Neural progenitor cell (in vitro differentiated cells): Measurements from ENCODE around the gene MTA2. TPM values are rescaled to one million over a fixed set of nuclear protein-coding genes. Genes with fewer than 3 reads are reported as not detected.

Source experiments
- DNase-seq: peaks from one replicate; pipeline ENCODE4 v3.0.0-alpha.2; 2016; ENCODE audit warnings: low spot score
- H2AFZ ChIP-seq: fragments of 200-600 bp; sonication (generic); replicated peaks from 2 replicates; pipeline ENCODE4 v1.6.1; 2016; ENCODE audit warnings: antibody characterized with exemption
- H3F3A ChIP-seq: fragments of 200-600 bp; sonication (generic); 2 replicates; pipeline ENCODE4 v1.6.1; 2016; ENCODE audit warnings: antibody characterized with exemption, low read depth
- H3K27ac ChIP-seq: fragments of 200-600 bp; sonication (generic); 2 replicates; pipeline ENCODE4 v1.5.1; 2016; ENCODE audit warnings: mild to moderate bottlenecking
- H3K27me3 ChIP-seq: fragments of 200-600 bp; sonication (generic); 2 replicates; pipeline ENCODE4 v1.6.1; 2016; ENCODE audit warnings: mild to moderate bottlenecking, moderate library complexity
- H3K36me3 ChIP-seq: fragments of 200-600 bp; sonication (generic); 2 replicates; pipeline ENCODE4 v1.5.1; 2016
- H3K4me1 ChIP-seq: fragments of 200-600 bp; sonication (generic); 2 replicates; pipeline ENCODE4 v1.6.1; 2016; ENCODE audit warnings: mixed run types
- H3K4me2 ChIP-seq: fragments of 200-600 bp; sonication (generic); 2 replicates; pipeline ENCODE4 v1.6.1; 2016
- H3K4me3 ChIP-seq: fragments of 200-600 bp; sonication (generic); 2 replicates; pipeline ENCODE4 v1.5.1; 2016
- H3K79me2 ChIP-seq: fragments of 200-600 bp; sonication (generic); 2 replicates; pipeline ENCODE4 v1.6.1; 2016; ENCODE audit warnings: low read depth
- H3K9ac ChIP-seq: fragments of 200-600 bp; sonication (generic); 2 replicates; pipeline ENCODE4 v1.6.1; 2016
- H3K9me3 ChIP-seq: fragments of 200-600 bp; sonication (generic); 2 replicates; pipeline ENCODE4 v1.5.1; 2016; ENCODE audit warnings: low read depth
- H4K20me1 ChIP-seq: fragments of 200-600 bp; sonication (generic); 2 replicates; pipeline ENCODE4 v1.6.1; 2016; ENCODE audit warnings: low read depth
- H3K27ac Mint-ChIP-seq: 3 replicates; pipeline ENCODE4 v1.8.0; 2021; ENCODE audit warnings: mixed read lengths
- H3K27me3 Mint-ChIP-seq: 2 replicates; pipeline ENCODE4 v1.8.0; 2022; ENCODE audit warnings: low read depth, mild to moderate bottlenecking, inconsistent platforms, moderate library complexity, mixed read lengths; ENCODE audit not compliant: insufficient read depth
- H3K36me3 Mint-ChIP-seq: 3 replicates; pipeline ENCODE4 v1.8.0; 2021; ENCODE audit warnings: mixed read lengths
- H3K4me1 Mint-ChIP-seq: 3 replicates; pipeline ENCODE4 v1.8.0; 2021; ENCODE audit warnings: mixed read lengths
- H3K4me3 Mint-ChIP-seq: 3 replicates; pipeline ENCODE4 v1.8.0; 2021; ENCODE audit warnings: mild to moderate bottlenecking, moderate library complexity, mixed read lengths
- H3K9me3 Mint-ChIP-seq: 3 replicates; pipeline ENCODE4 v1.8.0; 2020; ENCODE audit warnings: mixed read lengths
- EZH2 ChIP-seq: fragments of 200-600 bp; sonication (generic); IDR thresholded peaks from 2 replicates; pipeline ENCODE4 v1.6.1; 2017; ENCODE audit warnings: antibody characterized with exemption, mild to moderate bottlenecking, moderate library complexity
- EZH2phosphoT487 ChIP-seq: fragments of 200-600 bp; sonication (generic); IDR thresholded peaks from 2 replicates; pipeline ENCODE4 v1.6.1; 2017; ENCODE audit warnings: antibody characterized with exemption
- total RNA-seq: library from RNA; depleted of rRNA; stranded (reverse); fragments of >200 nt; gene quantifications from 2 replicates; pipeline ENCODE4 v1.2.3, GENCODE V29; 2015; ENCODE audit warnings: low replicate concordance
- TF ChIP-seq, protein P1 (sequence below): fragments of 200-600 bp; sonication (generic); IDR thresholded peaks from 2 replicates; pipeline ENCODE4 v1.5.1; 2017; ENCODE audit warnings: antibody characterized with exemption, mild to moderate bottlenecking

MTA2 gene
- total RNA-seq, 1 donor from 2014 or later, result 108 TPM

DNA sequence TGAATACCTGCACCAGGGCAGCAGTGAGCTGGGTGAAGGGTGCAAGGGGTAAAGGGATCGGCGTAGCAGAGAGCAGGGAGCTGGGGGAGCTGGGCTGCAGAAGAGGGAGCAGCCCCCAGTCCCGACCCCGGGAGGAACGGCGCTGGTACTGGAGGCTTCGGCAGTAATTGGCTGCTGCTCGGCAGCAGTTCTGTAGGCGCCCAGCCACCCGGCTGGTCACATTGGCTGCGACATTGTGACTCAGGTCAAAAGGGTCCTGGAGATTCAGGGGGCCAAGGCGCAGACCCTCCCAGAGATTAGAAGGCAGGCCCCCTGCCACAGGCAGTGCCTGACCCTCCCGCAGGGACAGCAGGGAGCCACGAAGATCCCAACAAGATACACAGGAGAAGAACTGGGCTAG, 25.8 kb downstream of the MTA2 start:
- Histone ChIP-seq H2AFZ (no peak overlapping the region), H3K4me2 (no peak overlapping the region), H3F3A (peaks cover 24% of the 10 kb centered on the region), H3K4me1 (peaks cover 23% of the 10 kb centered on the region), H3K9ac (peak overlapping the region; percentile 8), H3K79me2 (peaks cover 29% of the 10 kb centered on the region), H3K27ac (no peak overlapping the region), H3K27me3 (no peaks in the 10 kb centered on the region), H4K20me1 (peaks cover 29% of the 10 kb centered on the region), H3K4me3 (no peak overlapping the region), H3K36me3 (peaks cover 7% of the 10 kb centered on the region), H3K9me3 (no peaks in the 10 kb centered on the region)
- Mint-ChIP-seq H3K27me3 (peaks cover 15% of the 10 kb centered on the region), H3K27ac (no peak overlapping the region), H3K4me3 (no peak overlapping the region), H3K9me3 (no peaks in the 10 kb centered on the region), H3K4me1 (peaks cover 37% of the 10 kb centered on the region), H3K36me3 (peaks cover 29% of the 10 kb centered on the region)
- TF ChIP-seq EZH2phosphoT487 (no peak), EZH2 (no peak)
- TF ChIP-seq, protein P1, sequence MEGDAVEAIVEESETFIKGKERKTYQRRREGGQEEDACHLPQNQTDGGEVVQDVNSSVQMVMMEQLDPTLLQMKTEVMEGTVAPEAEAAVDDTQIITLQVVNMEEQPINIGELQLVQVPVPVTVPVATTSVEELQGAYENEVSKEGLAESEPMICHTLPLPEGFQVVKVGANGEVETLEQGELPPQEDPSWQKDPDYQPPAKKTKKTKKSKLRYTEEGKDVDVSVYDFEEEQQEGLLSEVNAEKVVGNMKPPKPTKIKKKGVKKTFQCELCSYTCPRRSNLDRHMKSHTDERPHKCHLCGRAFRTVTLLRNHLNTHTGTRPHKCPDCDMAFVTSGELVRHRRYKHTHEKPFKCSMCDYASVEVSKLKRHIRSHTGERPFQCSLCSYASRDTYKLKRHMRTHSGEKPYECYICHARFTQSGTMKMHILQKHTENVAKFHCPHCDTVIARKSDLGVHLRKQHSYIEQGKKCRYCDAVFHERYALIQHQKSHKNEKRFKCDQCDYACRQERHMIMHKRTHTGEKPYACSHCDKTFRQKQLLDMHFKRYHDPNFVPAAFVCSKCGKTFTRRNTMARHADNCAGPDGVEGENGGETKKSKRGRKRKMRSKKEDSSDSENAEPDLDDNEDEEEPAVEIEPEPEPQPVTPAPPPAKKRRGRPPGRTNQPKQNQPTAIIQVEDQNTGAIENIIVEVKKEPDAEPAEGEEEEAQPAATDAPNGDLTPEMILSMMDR, result no peak
- DNase-seq, result no peak

DNA sequence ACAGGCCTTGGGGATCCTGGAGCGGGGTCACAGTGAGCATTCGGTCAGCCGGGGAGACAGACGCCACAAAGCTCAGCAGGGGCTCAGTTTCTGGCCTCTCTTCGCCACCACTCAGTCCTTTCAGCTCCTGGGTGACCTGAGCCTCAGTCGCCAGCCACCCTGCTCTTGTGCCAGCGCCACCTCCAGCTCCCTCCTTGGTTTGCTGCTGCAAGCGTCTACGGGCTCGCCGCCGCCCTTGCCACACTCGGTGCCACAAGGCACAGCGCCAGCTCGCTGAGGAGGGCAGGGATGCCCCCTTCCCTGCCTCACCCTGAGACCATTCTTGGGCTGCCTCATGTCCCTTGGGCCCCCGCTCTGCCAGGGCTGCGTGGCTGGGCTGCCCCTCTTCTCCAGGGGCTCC, 26.5 kb downstream of the MTA2 start:
- Histone ChIP-seq H3K27me3 (no peaks in the 10 kb centered on the region), H3K27ac (no peak overlapping the region), H2AFZ (no peak overlapping the region), H4K20me1 (peaks cover 36% of the 10 kb centered on the region), H3K4me2 (peak overlapping the region; percentile 95), H3K4me3 (peak overlapping the region; percentile 100), H3K4me1 (peaks cover 23% of the 10 kb centered on the region), H3K79me2 (peaks cover 35% of the 10 kb centered on the region), H3F3A (peaks cover 30% of the 10 kb centered on the region), H3K9ac (peak overlapping the region; percentile 65), H3K9me3 (no peaks in the 10 kb centered on the region), H3K36me3 (peaks cover 7% of the 10 kb centered on the region)
- peaks cover 15% of the 10 kb centered on the region for H3K27me3 Mint-ChIP-seq
- H3K4me1 Mint-ChIP-seq, result peaks cover 38% of the 10 kb centered on the region
- H3K4me3 Mint-ChIP-seq, result peak overlapping the region; percentile 99
- H3K9me3 Mint-ChIP-seq, result no peaks in the 10 kb centered on the region
- DNase-seq, result no peak
- TF ChIP-seq EZH2phosphoT487 (no peak), EZH2 (no peak)
- TF ChIP-seq, protein P1, result no peak
- peak overlapping the region; percentile 46 for H3K27ac Mint-ChIP-seq
- H3K36me3 Mint-ChIP-seq, result peaks cover 32% of the 10 kb centered on the region

DNA sequence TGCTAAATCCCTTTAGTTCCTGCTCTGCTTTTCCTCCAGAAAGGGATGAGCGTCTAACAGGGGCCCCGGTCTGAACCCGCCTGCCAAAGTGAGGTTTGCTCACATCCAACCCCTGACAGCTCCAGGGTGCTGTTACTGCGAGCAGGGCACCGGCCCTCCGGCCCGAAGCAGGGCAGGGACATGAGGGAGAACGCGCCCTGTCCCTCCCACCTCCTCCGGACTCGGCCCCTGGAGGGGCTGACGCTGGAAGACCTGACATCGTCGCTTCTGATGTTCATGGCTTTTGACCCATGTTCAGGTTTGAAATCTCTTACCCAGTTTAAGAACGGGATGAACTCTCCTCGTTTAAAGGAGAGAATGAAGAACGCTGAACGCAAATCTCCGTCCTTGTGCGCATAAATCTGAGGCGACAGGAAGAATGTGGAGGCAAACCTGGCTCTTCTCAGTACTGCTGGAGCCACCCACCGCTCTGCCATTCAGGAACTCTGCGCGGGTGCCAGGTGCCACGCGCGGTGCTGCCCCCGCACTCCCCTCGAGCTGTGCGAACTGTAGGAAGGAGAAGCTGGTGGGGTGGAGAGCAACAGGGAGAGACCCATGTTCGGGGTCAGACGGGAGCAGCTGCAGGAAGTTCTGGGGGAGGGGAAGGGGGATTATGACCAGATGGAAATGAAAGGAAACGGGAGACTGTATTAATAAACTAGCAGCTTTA, 27.1 kb downstream of the MTA2 start:
- Mint-ChIP-seq H3K27me3 (peaks cover 15% of the 10 kb centered on the region), H3K4me1 (peaks cover 38% of the 10 kb centered on the region), H3K9me3 (no peaks in the 10 kb centered on the region), H3K36me3 (peaks cover 35% of the 10 kb centered on the region), H3K4me3 (peak overlapping the region; percentile 99), H3K27ac (peak overlapping the region; percentile 91)
- Histone ChIP-seq H3K9ac (peak overlapping the region; percentile 65), H3K79me2 (peaks cover 42% of the 10 kb centered on the region), H3K36me3 (peaks cover 7% of the 10 kb centered on the region), H3K4me3 (peak overlapping the region; percentile 100), H2AFZ (peak overlapping the region; percentile 88), H3K9me3 (no peaks in the 10 kb centered on the region), H3K27ac (no peak overlapping the region), H3K4me2 (peak overlapping the region; percentile 95), H3K4me1 (peaks cover 23% of the 10 kb centered on the region), H4K20me1 (peaks cover 42% of the 10 kb centered on the region), H3F3A (peaks cover 35% of the 10 kb centered on the region), H3K27me3 (no peaks in the 10 kb centered on the region)
- peak; percentile 31 for DNase-seq
- TF ChIP-seq EZH2 (no peak), EZH2phosphoT487 (no peak)
- TF ChIP-seq, protein P1, result no peak
